Kidney (tissue), 14 donors: ENCODE results near the gene GRK6. TPM values are rescaled to one million over a fixed set of nuclear protein-coding genes. Genes with fewer than 3 reads are reported as not detected.

Source experiments
- DNase-seq, 5 donors: peaks; one replicate each; pipeline ENCODE4 v3.0.0-alpha.2; 2013 to 2020
- FAIRE-seq: peaks from 2 replicates; lab custom pipeline; 2012; peaks lifted over from hg19 to GRCh38; lab: Jason Lieb, UNC
- H3K27ac ChIP-seq, 2 donors: one replicate each; pipeline ENCODE4 v1.7.0; 2013; ENCODE audit warnings: low read depth in 2 of 2, low read length in 2 of 2, inconsistent platforms in 1 of 2
- H3K27me3 ChIP-seq: one replicate; pipeline ENCODE4 v1.7.1; 2013; ENCODE audit warnings: low read length, inconsistent platforms; ENCODE audit not compliant: control insufficient read depth, insufficient read depth
- H3K36me3 ChIP-seq, 3 donors: one replicate each; pipeline versions ENCODE4 v1.7.0 to v1.7.1; 2013; ENCODE audit warnings: low read length in 3 of 3, control low read depth in 1 of 3, inconsistent platforms in 1 of 3; ENCODE audit not compliant: insufficient read depth in 3 of 3, control insufficient read depth in 2 of 3
- H3K4me1 ChIP-seq, 3 donors: one replicate each; pipeline versions ENCODE4 v1.7.0 to v1.7.1; 2013; ENCODE audit warnings: low read length in 3 of 3, inconsistent platforms in 1 of 3, low read depth in 1 of 3; ENCODE audit not compliant: control insufficient read depth in 2 of 3, insufficient read depth in 2 of 3
- H3K4me3 ChIP-seq, 3 donors: one replicate each; pipeline versions ENCODE4 v1.7.0 to v1.8.1; 2013; ENCODE audit warnings: low read length in 3 of 3, control low read depth in 1 of 3, inconsistent platforms in 1 of 3
- H3K9ac ChIP-seq, 3 donors: one replicate each; pipeline versions ENCODE4 v1.7.0 to v1.7.1; 2013; ENCODE audit warnings: low read length in 3 of 3, control low read depth in 1 of 3, inconsistent platforms in 1 of 3
- H3K9me3 ChIP-seq, 3 donors: one replicate each; pipeline versions ENCODE4 v1.7.0 to v1.7.1; 2013; ENCODE audit warnings: low read length in 3 of 3, control low read depth in 1 of 3, inconsistent platforms in 1 of 3; ENCODE audit not compliant: control insufficient read depth in 2 of 3, insufficient read depth in 1 of 3
- CTCF ChIP-seq: IDR thresholded peaks from 3 replicates; pipeline ENCODE4 v1.5.1; 2012; ENCODE audit warnings: mild to moderate bottlenecking, moderate library complexity, borderline replicate concordance; ENCODE audit not compliant: insufficient read depth; ENCODE audit errors: extremely low read depth
- intact Hi-C: fragments of 100-400 bp; cut with DNase I; formaldehyde crosslinking; loops from one replicate; pipeline ENCODE4 v1.11.1; 2022
- polyA plus RNA-seq: library from polyadenylated mRNA; stranded (reverse); fragments of 350-450 nt; fragmentation: Illumina TruSeq; extraction: RNeasy Lipid Tissue Mini Kit (QIAGEN cat#74804); gene quantifications from one replicate; pipeline ENCODE4 v1.2.3, GENCODE V29; 2014; ENCODE audit warnings: low read depth, low replicate concordance; ENCODE audit not compliant: insufficient read depth
- total RNA-seq: library from RNA; stranded (reverse); fragmentation: NEBNext Ultra II Directional; extraction: Animal tissue kit (Norgen Biotek cat#: 25700); gene quantifications from one replicate; pipeline ENCODE4 v1.2.1, GENCODE V29; 2021
- donor health status: control.
- donor health status: control.
- donor health status: control.
- donor health status: control.
- donor health status: control.
- donor health status: DM: yes; HTN: yes; CAD: no.
- donor health status: Normal renal cell carcinoma (clear cell type).

GRK6 gene
- total and polyA plus RNA-seq, 2 donors from 2014 or later = 9.6 to 37.8 TPM

GRCh38 chr5:177471610-177472356 is 45.3 kb downstream of the GRK6 start:
- intact Hi-C loops = no loop called here
- H3K27ac ChIP-seq = no peak overlapping the region

GRCh38 chr5:177472460-177473442 is 46.3 kb downstream of the GRK6 start:
- H3K9ac ChIP-seq = peak overlapping the region in 1 of 3 donors; percentile 24

More at GRCh38 chr5:177471610-177472356, 45.3 kb downstream of the GRK6 start:
- peaks cover 0 to 4% (median 0%) of the 10 kb centered on the region in 3 donors for H3K36me3 ChIP-seq
- peak overlapping the region in 1 of 3 donors; percentile 41 for H3K9ac ChIP-seq
- peaks cover 0 to 19% (median 0%) of the 10 kb centered on the region in 3 donors for H3K4me1 ChIP-seq
- H3K27me3 ChIP-seq = no peaks in the 10 kb centered on the region
- no peak for FAIRE-seq
- peak overlapping the region in 2 of 3 donors; percentile 51 to 60 for H3K4me3 ChIP-seq
- no peaks in the 10 kb centered on the region for H3K9me3 ChIP-seq
- peak in 1 of 5 donors; percentile 74 for DNase-seq
- TF ChIP-seq CTCF = no peak

GRCh38 chr5:177473443-177474001 is 47.0 kb downstream of the GRK6 start, which contains the start of gene DBN1:
TSS of gene DBN1 (minus strand) at chr5:177473634. CDS start at chr5:177473521, 113 bp downstream.
- Histone ChIP-seq H3K36me3 (no peaks in the 10 kb centered on the region), H3K27ac (peak within 1 kb of the TSS in 1 of 2 donors; percentile 48), H3K9me3 (no peaks in the 10 kb centered on the region), H3K4me1 (peaks cover 0 to 19% (median 0%) of the 10 kb centered on the region in 3 donors), H3K9ac (peak within 1 kb of the TSS in 1 of 3 donors; percentile 24), H3K4me3 (peak within 1 kb of the TSS; percentile 48 to 60 (median 51)), H3K27me3 (no peaks in the 10 kb centered on the region)
- peak in 4 of 5 donors; percentile 66 to 90 (median 86) for DNase-seq
- no peak for TF ChIP-seq CTCF
- intact Hi-C loops = no loop called here
- no peak for FAIRE-seq

More at GRCh38 chr5:177472460-177473442, 46.3 kb downstream of the GRK6 start:
- intact Hi-C loops = no loop called here
- peak overlapping the region in 1 of 2 donors; percentile 37 for H3K27ac ChIP-seq
- peaks cover 0 to 19% (median 0%) of the 10 kb centered on the region in 3 donors for H3K4me1 ChIP-seq
- FAIRE-seq (no peak), DNase-seq (peak in 4 of 5 donors; percentile 75 to 88 (median 82))
- no peaks in the 10 kb centered on the region for H3K9me3 ChIP-seq
- no peaks in the 10 kb centered on the region for H3K27me3 ChIP-seq
- peaks cover 0 to 4% (median 0%) of the 10 kb centered on the region in 3 donors for H3K36me3 ChIP-seq
- H3K4me3 ChIP-seq = peak overlapping the region; percentile 48 to 60 (median 51)
- TF ChIP-seq CTCF = no peak
